GM12873 (cell line): ENCODE data around the gene ABLIM2.

Experiments used
- TF ChIP-seq, protein P1 (sequence below): IDR thresholded peaks from 2 replicates; pipeline ENCODE4 v1.5.1; 2012; ENCODE audit warnings: low read depth, mild to moderate bottlenecking, moderate library complexity, low read length, control low read depth; ENCODE audit not compliant: insufficient read depth; ENCODE audit errors: missing control alignments

ABLIM2 gene

DNA sequence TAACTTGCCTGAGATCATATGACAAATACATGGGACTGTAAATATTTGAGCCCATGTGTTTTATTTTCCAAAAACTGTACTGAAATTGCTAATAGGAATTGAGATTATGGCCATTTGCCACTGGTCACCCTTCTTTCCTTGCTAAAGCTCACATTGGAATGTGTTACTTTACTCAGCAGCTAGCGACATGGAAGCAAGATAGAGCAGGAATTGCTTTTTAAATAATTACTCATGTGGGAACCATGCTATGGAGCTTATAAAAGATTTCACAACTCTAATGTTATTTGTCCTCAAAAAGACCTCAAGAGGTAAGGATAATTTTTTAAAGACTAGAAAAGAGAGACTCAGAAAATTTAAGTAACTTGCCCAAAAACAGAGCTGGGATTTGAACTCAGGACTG lies 170.2 kb downstream of the ABLIM2 start:
- TF ChIP-seq, protein P1, sequence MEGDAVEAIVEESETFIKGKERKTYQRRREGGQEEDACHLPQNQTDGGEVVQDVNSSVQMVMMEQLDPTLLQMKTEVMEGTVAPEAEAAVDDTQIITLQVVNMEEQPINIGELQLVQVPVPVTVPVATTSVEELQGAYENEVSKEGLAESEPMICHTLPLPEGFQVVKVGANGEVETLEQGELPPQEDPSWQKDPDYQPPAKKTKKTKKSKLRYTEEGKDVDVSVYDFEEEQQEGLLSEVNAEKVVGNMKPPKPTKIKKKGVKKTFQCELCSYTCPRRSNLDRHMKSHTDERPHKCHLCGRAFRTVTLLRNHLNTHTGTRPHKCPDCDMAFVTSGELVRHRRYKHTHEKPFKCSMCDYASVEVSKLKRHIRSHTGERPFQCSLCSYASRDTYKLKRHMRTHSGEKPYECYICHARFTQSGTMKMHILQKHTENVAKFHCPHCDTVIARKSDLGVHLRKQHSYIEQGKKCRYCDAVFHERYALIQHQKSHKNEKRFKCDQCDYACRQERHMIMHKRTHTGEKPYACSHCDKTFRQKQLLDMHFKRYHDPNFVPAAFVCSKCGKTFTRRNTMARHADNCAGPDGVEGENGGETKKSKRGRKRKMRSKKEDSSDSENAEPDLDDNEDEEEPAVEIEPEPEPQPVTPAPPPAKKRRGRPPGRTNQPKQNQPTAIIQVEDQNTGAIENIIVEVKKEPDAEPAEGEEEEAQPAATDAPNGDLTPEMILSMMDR, result no peak

DNA sequence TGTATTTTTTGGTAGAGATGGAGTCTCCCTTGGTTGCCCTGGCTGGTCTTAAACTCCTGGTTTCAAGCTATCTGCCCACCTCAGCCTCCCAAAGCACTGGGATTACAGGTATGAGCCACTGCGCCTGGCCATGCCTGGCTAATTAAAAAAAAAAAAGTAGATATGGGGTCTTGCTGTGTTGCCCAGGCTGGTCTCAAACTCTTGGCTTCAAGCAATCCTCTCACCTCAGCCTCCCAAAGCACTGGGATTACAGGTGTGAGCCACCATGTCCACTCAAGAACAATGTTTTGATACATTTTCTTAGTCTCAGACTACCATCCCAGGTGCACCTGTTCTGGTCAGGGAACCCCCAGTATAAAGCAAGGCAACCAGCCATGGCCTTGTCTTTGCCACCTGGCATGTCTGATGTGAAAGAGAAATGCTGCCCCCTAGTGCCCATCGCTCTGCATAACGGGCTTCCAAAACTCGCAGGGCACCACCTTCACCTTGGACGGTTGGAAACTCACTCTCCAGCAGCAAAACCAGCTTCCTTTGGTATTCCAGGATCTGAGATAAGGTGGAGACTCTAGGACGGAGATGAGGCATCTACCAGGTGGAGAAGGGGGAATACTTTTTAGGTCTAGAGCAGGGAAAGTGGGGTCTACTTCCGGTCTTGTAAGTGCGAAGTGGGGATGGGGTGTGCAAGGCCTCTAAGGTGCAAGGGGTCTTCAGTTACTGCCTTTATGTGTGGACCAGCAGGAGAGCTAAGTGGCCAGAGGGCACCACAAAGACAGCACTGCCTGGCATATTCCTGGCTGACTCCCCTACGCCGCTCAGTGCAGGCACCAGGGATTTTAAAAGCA lies 171.2 kb downstream of the ABLIM2 start:
- TF ChIP-seq, protein P1, result peak; percentile 89

DNA sequence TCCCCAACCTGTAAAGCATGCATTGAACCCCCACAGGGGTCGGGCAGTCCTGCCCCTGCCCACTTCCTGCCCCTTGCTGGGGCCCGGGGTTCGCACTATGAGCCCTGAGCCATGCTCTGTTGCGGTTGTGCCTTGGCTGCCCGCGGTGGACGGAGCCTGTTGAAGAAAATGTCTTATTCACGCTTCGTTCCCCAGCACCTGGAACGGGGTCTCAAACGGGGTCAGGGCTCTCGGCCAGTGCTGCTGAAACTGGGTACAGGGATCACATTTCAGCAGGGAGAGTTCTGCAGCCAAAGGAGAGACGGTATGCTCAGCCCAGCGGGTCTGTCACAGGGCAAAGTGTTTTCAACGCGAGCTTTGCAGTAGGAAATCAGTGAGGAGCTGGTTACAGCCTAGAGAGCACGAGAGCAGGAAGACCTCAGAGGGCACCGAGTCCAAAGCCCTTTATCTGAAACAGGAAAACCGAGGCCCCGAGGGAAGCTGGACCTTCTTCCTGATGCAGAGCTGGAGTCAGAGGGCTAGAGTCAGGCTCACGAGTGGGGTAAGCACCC lies 172.6 kb downstream of the ABLIM2 start:
- TF ChIP-seq, protein P1, result no peak

DNA sequence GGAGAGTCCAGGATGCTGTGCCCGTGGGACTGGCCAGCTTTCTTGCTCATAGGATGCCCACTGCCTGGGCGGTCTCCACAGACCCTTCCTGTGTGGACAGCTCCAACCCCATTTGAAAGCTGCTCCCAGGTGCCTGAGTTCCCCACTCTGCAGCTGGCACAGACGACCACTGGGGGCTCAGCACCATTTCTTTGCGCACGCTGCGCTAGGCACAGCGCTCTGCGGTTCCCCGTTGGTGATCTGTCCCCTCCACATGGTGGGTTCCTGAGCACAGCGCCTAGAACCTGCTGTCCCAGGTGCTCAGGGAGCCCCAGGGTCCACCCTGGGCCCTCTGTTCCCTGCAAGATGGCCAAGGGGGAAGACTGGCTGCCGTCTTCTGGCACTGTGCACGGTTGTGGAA lies 173.5 kb downstream of the ABLIM2 start:
- TF ChIP-seq, protein P1, result no peak

DNA sequence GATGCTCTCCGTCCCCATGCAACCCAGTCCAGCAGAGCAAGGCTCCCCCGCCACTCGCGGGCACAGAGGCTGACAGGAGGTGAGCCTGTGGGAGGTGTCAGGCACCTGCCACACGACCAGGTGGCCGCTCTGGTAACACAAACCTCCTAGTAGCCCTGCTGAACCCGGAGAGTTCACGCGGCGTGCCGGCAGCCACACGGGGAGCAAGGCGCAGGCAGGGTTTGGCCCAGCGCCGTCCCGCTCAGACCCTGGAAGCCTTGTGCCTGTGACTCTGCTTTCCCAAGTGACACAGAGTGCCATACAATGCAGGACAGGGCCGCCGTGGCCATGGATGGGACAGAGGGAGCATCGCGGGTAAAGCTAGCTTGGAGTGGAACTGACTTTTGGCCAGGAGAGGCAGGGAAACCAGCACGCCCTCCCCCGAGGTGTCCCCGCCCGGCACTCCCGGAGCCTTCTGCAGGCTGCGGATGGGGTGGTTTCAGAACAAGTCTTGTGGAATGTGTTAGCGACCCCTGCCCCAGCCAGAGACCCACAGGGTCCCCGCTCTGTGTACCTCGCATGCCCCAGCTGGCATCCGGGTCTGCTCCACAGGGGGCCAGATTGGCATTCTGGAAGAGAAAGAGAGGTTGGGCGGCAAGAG lies 174.2 kb downstream of the ABLIM2 start:
- TF ChIP-seq, protein P1, result no peak

DNA sequence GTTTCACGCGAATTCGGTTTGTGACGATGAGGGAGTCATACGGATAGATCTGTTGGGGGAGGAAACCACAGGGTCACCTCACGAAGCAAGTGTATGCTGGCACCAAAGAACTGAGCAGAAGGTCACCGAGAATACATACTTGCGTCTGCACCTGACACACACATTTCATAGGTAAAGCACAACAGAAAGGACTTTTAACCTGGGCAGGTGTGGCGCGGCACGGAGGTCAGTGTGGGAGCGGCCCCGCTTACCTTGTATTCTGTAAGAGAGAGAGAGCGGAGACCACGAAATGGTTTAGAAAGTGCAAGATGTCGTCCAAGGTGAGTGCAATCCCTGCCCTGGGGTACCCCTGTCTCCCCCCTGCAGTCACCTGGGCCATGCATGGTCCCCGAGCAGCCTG lies 175.3 kb downstream of the ABLIM2 start:
- TF ChIP-seq, protein P1, result no peak

DNA sequence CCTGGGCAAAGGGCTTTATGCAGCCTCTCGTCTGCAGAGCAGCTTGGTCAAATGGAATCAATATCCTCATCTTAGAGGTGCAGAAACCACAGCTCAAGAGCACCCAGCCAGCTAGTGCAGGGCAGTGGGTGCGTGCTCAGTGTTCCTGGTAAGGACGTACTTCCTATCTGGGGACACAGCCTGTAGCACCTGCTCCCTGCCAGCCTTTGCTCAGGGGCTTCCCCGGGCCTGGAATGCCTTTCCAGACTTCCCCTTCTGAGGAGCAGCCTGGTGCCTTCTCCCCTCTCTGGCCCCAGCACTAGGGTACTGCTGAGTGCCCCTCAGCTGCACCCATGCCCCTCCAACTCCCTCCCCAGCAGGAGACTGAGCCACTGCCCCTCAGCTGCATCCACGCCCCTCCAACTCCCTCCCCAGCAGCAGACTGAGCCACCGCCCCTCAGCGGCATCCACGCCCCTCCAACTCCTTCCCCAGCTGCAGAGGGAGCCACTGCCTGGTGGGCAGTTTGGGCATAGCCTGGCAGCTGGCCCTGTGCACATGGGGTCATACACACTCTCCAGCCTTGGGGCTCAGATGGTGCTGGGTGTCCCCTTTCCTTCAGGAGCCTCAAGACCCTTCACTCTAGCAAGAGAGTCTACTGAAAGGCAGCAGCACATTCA lies 176.7 kb downstream of the ABLIM2 start:
- TF ChIP-seq, protein P1, result no peak
